RWPE1 (cell line): ENCODE results near the gene EDEM1.

ENCODE experiments used
- CTCF ChIA-PET: fragments of 350-600 bp; sonication (Branson Sonifier 250); formaldehyde crosslinking; extraction: SDS; loops from one replicate; lab custom pipeline; 2021; lab: Yijun Ruan, JAX
- POLR2A ChIA-PET: fragments of 400-600 bp; formaldehyde crosslinking; extraction: SDS; loops from one replicate; lab custom pipeline; 2020; ENCODE audit warnings: antibody characterized with exemption; ENCODE audit not compliant: low non-redundant PET; lab: Yijun Ruan, JAX
- DNase-seq: peaks from one replicate; pipeline ENCODE4 v3.0.0; 2012; ENCODE audit warnings: low spot score
- H3K27ac ChIP-seq: fragments of 450-650 bp; 2 replicates; pipeline ENCODE4 v1.5.1; 2017
- TF ChIP-seq, protein P1 (sequence below): fragments of 450-650 bp; conservative IDR thresholded peaks from 2 replicates; pipeline ENCODE4 v1.5.1; 2017; ENCODE audit warnings: low read depth, mild to moderate bottlenecking

The EDEM1 gene

GRCh38 chr3:5218815-5219214, 31.3 kb downstream of the EDEM1 start:
- TF ChIP-seq, protein P1, sequence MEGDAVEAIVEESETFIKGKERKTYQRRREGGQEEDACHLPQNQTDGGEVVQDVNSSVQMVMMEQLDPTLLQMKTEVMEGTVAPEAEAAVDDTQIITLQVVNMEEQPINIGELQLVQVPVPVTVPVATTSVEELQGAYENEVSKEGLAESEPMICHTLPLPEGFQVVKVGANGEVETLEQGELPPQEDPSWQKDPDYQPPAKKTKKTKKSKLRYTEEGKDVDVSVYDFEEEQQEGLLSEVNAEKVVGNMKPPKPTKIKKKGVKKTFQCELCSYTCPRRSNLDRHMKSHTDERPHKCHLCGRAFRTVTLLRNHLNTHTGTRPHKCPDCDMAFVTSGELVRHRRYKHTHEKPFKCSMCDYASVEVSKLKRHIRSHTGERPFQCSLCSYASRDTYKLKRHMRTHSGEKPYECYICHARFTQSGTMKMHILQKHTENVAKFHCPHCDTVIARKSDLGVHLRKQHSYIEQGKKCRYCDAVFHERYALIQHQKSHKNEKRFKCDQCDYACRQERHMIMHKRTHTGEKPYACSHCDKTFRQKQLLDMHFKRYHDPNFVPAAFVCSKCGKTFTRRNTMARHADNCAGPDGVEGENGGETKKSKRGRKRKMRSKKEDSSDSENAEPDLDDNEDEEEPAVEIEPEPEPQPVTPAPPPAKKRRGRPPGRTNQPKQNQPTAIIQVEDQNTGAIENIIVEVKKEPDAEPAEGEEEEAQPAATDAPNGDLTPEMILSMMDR, result no peak
- no peak for DNase-seq
- CTCF ChIA-PET, result no interaction called here
- H3K27ac ChIP-seq, result no peak overlapping the region
- POLR2A ChIA-PET, result no interaction called here

- ChIA-PET CTCF (no interaction called here), POLR2A (no interaction called here)
- TF ChIP-seq, protein P1, result no peak
- no peak overlapping the region; the same call in 1 of the 2 replicates for H3K27ac ChIP-seq
- no peak for DNase-seq
Measured at GRCh38 chr3:5219216-5219615, 31.7 kb downstream of the EDEM1 start.

DNA sequence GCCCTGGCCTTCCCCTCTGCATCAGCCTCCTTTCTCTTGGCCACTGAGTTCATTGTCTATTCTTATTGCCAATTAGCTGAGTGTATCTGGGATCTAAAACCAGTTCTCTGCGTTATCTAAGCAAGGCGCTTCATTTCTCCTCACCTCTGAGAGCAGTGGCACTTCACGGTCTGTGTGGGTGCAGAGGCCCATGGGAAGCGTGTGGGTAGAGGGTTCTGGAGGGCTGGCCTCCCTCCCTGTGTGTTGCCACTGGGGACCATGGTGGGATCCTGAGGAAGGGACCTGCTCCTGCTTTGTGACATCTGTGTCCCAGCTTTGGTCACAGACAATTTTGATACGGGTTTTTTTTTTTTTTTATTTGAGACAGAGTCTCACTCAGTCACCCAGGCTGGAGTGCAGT, 32.7 kb downstream of the EDEM1 start:
- TF ChIP-seq, protein P1, result no peak
- no peak overlapping the region for H3K27ac ChIP-seq
- no peak for DNase-seq
- ChIA-PET CTCF (no interaction called here), POLR2A (no interaction called here)

DNA sequence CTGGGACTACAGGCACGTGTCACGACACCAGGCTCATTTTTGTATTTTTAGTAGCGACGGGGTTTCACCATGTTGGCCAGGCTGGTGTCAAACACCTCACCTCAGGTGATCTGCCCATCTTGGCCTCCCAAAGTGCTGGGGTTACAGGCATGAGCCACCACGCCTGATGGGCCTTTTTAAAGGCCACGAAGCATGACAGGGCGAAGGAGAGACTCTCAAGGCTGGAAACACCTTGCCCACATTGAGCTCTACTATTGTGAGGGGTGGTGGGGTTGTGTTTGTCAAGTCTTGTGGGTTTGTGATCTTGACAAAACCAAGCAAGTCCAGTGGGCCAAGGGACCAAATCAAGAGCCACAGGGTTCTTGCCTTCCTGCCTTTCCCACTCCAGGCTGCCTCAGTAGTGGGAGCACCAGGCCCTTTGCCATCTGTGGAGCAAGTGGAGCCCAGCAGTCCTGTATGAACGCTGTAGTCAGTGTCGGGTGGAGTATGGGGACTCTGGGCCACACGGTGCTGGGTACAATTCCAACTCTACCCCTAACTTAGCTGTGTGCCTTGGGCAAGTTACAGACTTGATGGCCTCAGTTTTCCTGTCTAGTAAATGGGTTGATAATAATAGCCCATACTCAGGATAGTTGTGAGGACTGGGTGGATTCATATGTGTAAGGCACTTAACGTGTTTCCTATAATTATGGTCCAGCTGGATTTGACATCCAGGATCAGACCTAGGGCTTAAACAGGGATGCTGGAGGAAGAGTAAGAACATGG, 33.3 kb downstream of the EDEM1 start:
- DNase-seq, result no peak
- CTCF ChIA-PET, result no interaction called here
- TF ChIP-seq, protein P1, result no peak
- H3K27ac ChIP-seq, result no peak overlapping the region
- POLR2A ChIA-PET, result no interaction called here

GRCh38 chr3:5221701-5222100, 34.2 kb downstream of the EDEM1 start:
- no peak for DNase-seq
- TF ChIP-seq, protein P1, result no peak
- H3K27ac ChIP-seq, result no peak overlapping the region
- CTCF ChIA-PET, result no interaction called here
- POLR2A ChIA-PET, result no interaction called here

GRCh38 chr3:5222283-5223005, 34.9 kb downstream of the EDEM1 start:
- POLR2A ChIA-PET, result no interaction called here
- H3K27ac ChIP-seq, result no peak overlapping the region
- CTCF ChIA-PET, result no interaction called here

More at GRCh38 chr3:5222283-5223005, 34.9 kb downstream of the EDEM1 start:
- DNase-seq, result no peak
- TF ChIP-seq, protein P1, result no peak
